ENCODE results near the gene LMNB1.
"Not testable (repeated sequence)": the region's sequence is repeated elsewhere in the genome, so short reads cannot be mapped to it uniquely, and the experiment has no call there.

LMNB1 gene

GRCh38 chr5:126757713-126758357 lies 19.1 kb upstream of the LMNB1 start:
- TF ChIP-seq, protein P1, sequence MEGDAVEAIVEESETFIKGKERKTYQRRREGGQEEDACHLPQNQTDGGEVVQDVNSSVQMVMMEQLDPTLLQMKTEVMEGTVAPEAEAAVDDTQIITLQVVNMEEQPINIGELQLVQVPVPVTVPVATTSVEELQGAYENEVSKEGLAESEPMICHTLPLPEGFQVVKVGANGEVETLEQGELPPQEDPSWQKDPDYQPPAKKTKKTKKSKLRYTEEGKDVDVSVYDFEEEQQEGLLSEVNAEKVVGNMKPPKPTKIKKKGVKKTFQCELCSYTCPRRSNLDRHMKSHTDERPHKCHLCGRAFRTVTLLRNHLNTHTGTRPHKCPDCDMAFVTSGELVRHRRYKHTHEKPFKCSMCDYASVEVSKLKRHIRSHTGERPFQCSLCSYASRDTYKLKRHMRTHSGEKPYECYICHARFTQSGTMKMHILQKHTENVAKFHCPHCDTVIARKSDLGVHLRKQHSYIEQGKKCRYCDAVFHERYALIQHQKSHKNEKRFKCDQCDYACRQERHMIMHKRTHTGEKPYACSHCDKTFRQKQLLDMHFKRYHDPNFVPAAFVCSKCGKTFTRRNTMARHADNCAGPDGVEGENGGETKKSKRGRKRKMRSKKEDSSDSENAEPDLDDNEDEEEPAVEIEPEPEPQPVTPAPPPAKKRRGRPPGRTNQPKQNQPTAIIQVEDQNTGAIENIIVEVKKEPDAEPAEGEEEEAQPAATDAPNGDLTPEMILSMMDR (IDR thresholded peaks at IDR 0.05; ENCODE audit: insufficient read depth, low read depth, low read length, missing control alignments): no peak
- DNase-seq (ENCODE audit: low read depth): no peak
- H3K4me3 ChIP-seq (ENCODE audit: low read length): no peak overlapping the region

- TF ChIP-seq, protein P1 (IDR thresholded peaks at IDR 0.05; ENCODE audit: insufficient read depth, low read depth, low read length, missing control alignments): no peak
- H3K4me3 ChIP-seq (ENCODE audit: low read length): no peak overlapping the region
- DNase-seq (ENCODE audit: low read depth): no peak
Observed at GRCh38 chr5:126763371-126763770, 13.6 kb upstream of the LMNB1 start.

DNA sequence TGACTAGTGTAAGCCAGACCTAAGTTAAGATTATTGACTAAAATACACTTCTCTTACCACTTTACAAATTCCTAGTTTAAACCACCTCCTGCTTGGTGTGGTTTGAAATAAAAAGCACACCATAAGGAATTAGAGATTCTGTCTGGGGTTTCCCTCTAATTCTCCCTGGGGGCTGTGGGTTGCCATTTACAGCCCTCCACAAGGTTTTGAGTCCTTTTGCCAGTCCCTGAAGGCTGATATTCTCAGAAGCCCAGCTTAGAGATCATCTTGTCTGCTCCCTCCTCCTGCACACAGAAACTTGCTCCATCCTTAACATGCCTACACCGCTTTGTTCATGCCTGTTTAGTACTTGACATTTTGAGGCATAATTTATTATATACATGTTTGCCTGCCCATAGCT lies 7.2 kb upstream of the LMNB1 start:
- TF ChIP-seq, protein P1 (IDR thresholded peaks at IDR 0.05; ENCODE audit: insufficient read depth, low read depth, low read length, missing control alignments): no peak
- H3K4me3 ChIP-seq (ENCODE audit: low read length): no peak overlapping the region
- DNase-seq (ENCODE audit: low read depth): no peak

- H3K4me3 ChIP-seq (ENCODE audit: low read length); DNase-seq (ENCODE audit: low read depth): not testable (repeated sequence)
Observed at GRCh38 chr5:126773536-126773935, 3.4 kb upstream of the LMNB1 start.

GRCh38 chr5:126774595-126774994 lies 2.3 kb upstream of the LMNB1 start:
- not testable (repeated sequence) for H3K4me3 ChIP-seq (ENCODE audit: low read length); DNase-seq (ENCODE audit: low read depth)

DNA sequence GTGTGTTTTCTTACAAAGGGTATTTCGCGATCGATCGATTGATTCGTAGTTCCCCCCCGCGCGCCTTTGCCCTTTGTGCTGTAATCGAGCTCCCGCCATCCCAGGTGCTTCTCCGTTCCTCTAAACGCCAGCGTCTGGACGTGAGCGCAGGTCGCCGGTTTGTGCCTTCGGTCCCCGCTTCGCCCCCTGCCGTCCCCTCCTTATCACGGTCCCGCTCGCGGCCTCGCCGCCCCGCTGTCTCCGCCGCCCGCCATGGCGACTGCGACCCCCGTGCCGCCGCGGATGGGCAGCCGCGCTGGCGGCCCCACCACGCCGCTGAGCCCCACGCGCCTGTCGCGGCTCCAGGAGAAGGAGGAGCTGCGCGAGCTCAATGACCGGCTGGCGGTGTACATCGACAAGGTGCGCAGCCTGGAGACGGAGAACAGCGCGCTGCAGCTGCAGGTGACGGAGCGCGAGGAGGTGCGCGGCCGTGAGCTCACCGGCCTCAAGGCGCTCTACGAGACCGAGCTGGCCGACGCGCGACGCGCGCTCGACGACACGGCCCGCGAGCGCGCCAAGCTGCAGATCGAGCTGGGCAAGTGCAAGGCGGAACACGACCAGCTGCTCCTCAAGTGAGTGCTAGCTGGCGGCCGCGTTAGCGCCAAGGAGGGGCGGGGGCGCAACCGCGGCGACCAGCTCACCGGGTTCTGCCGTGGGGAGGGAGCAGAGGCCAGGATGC lies 480 bp downstream of the LMNB1 start:
- peak; percentile 89 for DNase-seq (ENCODE audit: low read depth)
- peak overlapping the region; percentile 85 for H3K4me3 ChIP-seq (ENCODE audit: low read length)
- TF ChIP-seq, protein P1 (IDR thresholded peaks at IDR 0.05; ENCODE audit: insufficient read depth, low read depth, low read length, missing control alignments): no peak

GRCh38 chr5:126777975-126778674 lies 1.2 kb downstream of the LMNB1 start:
- DNase-seq (ENCODE audit: low read depth): peak; percentile 92
- H3K4me3 ChIP-seq (ENCODE audit: low read length): peak overlapping the region; percentile 85
- TF ChIP-seq, protein P1 (IDR thresholded peaks at IDR 0.05; ENCODE audit: insufficient read depth, low read depth, low read length, missing control alignments): no peak
